H1 (cell line): ENCODE data around the gene SYCE3. TPM values are rescaled to one million over a fixed set of nuclear protein-coding genes. Genes with fewer than 3 reads are reported as not detected.

ENCODE experiments used
- CTCF ChIA-PET: fragments of 300-600 bp; sonication (Branson Sonifier 250); formaldehyde crosslinking; loops from one replicate; lab custom pipeline; 2021; ENCODE audit not compliant: partially characterized antibody; lab: Charles Lee
- POLR2A ChIA-PET: fragments of 300-600 bp; sonication (Branson Sonifier 250); formaldehyde crosslinking; loops from one replicate; lab custom pipeline; 2021; ENCODE audit warnings: inconsistent platforms; ENCODE audit not compliant: partially characterized antibody; lab: Charles Lee
- DNase-seq, 2 experiments: peaks; one replicate each; pipeline versions ENCODE4 v3.0.0 to v3.0.0-alpha.2; 2010 to 2022; ENCODE audit warnings: low spot score in 2 of 2, low read depth in 1 of 2, mixed read lengths in 1 of 2
- FAIRE-seq: peaks from 2 replicates; lab custom pipeline; 2011; peaks lifted over from hg19 to GRCh38; lab: Jason Lieb, UNC
- H2AFZ ChIP-seq: 2 replicates; pipeline ENCODE4 v1.8.1; 2012; ENCODE audit warnings: low read length, inconsistent platforms
- H2AK5ac ChIP-seq: 2 replicates; pipeline ENCODE4 v1.6.1; 2013; ENCODE audit warnings: low read depth, low read length
- H2BK120ac ChIP-seq: replicated peaks from 2 replicates; pipeline ENCODE3; 2013; ENCODE audit warnings: low read depth, low read length, inconsistent platforms
- H2BK12ac ChIP-seq: 2 replicates; pipeline ENCODE4 v1.6.1; 2013; ENCODE audit warnings: low read depth, low read length
- H2BK15ac ChIP-seq: 2 replicates; pipeline ENCODE4 v1.6.1; 2013; ENCODE audit warnings: low read length
- H2BK20ac ChIP-seq: 2 replicates; pipeline ENCODE4 v1.6.1; 2013; ENCODE audit warnings: low read length
- H2BK5ac ChIP-seq: 2 replicates; pipeline ENCODE4 v1.6.1; 2013; ENCODE audit warnings: low read depth, low read length
- H3K14ac ChIP-seq: 2 replicates; pipeline ENCODE4 v1.6.1; 2013; ENCODE audit warnings: inconsistent platforms; ENCODE audit not compliant: insufficient read length
- H3K18ac ChIP-seq: 2 replicates; pipeline ENCODE4 v1.6.1; 2013; ENCODE audit warnings: low read length; ENCODE audit errors: extremely low read depth
- H3K23ac ChIP-seq: 2 replicates; pipeline ENCODE4 v1.6.1; 2013; ENCODE audit warnings: inconsistent platforms; ENCODE audit not compliant: insufficient read length
- H3K23me2 ChIP-seq: 2 replicates; pipeline ENCODE4 v1.6.1; 2013; ENCODE audit warnings: low read depth, low read length
- H3K27ac ChIP-seq: 2 replicates; pipeline ENCODE4 v1.6.1; 2011; ENCODE audit warnings: low read depth, low read length, inconsistent platforms
- H3K27me3 ChIP-seq, 4 experiments: replicated peaks in 1 of 4; 1 replicate in 1 of 4; 2 replicates in 3 of 4; pipeline versions ENCODE4 v1.6.1 to v1.8.1; 2011 to 2013; ENCODE audit warnings: low read length in 3 of 4, mild to moderate bottlenecking in 3 of 4, inconsistent platforms in 2 of 4, mixed read lengths in 2 of 4, moderate library complexity in 1 of 4; ENCODE audit not compliant: control insufficient read depth in 3 of 4, insufficient read depth in 3 of 4; ENCODE audit errors: extremely low read depth in 1 of 4
- H3K36me3 ChIP-seq, 4 experiments: 2 replicates each; pipeline versions ENCODE4 v1.6.1 to v1.8.1; 2011 to 2013; ENCODE audit warnings: mild to moderate bottlenecking in 4 of 4, low read length in 3 of 4, moderate library complexity in 2 of 4, control low read depth in 1 of 4, inconsistent platforms in 1 of 4; ENCODE audit not compliant: insufficient read depth in 4 of 4, control insufficient read depth in 2 of 4
- H3K4ac ChIP-seq: replicated peaks from 2 replicates; pipeline ENCODE3; 2013; ENCODE audit warnings: low read length, low read depth, mixed read lengths, inconsistent platforms; ENCODE audit not compliant: insufficient read length
- H3K4me1 ChIP-seq, 4 experiments: replicated peaks in 1 of 4; 1 replicate in 1 of 4; 2 replicates in 3 of 4; pipeline versions ENCODE4 v1.6.1 to v1.8.1; 2011 to 2013; ENCODE audit warnings: low read length in 3 of 4, inconsistent platforms in 2 of 4, mixed read lengths in 1 of 4; ENCODE audit not compliant: insufficient read depth in 4 of 4, control insufficient read depth in 3 of 4
- H3K4me2 ChIP-seq, 2 experiments: 2 replicates each; pipeline versions ENCODE4 v1.6.1 to v1.8.1; 2011 to 2013; ENCODE audit warnings: low read depth in 2 of 2, low read length in 2 of 2, control low read depth in 1 of 2, inconsistent platforms in 1 of 2, mild to moderate bottlenecking in 1 of 2; ENCODE audit not compliant: insufficient read depth in 1 of 2
- H3K4me3 ChIP-seq, 4 experiments: fragments of 200-600, 300-600 bp in 1 of 4; sonication (generic), shearing (Covaris generic), sonication (Bioruptor Twin) in 1 of 4; 2 replicates each; pipeline versions ENCODE4 v1.5.1 to v1.8.1; 2011 to 2016; ENCODE audit warnings: low read length in 4 of 4, low read depth in 3 of 4, control low read depth in 2 of 4, inconsistent platforms in 2 of 4, mild to moderate bottlenecking in 2 of 4, mixed read lengths in 1 of 4, moderate library complexity in 1 of 4; ENCODE audit not compliant: insufficient read depth in 2 of 4; ENCODE audit errors: extremely low read depth in 1 of 4
- H3K56ac ChIP-seq: replicated peaks from 2 replicates; pipeline ENCODE3; 2013; ENCODE audit warnings: low read depth, mild to moderate bottlenecking, mixed read lengths, low read length, inconsistent platforms; ENCODE audit not compliant: insufficient read length
- H3K79me1 ChIP-seq: 2 replicates; pipeline ENCODE4 v1.6.1; 2013; ENCODE audit warnings: low read depth, low read length, control low read depth
- H3K79me2 ChIP-seq, 2 experiments: 2 replicates each; pipeline versions ENCODE4 v1.6.1 to v1.8.1; 2012 to 2013; ENCODE audit warnings: low read length in 2 of 2, mild to moderate bottlenecking in 2 of 2, inconsistent platforms in 1 of 2; ENCODE audit not compliant: insufficient read depth in 2 of 2, control insufficient read depth in 1 of 2
- H3K9ac ChIP-seq, 4 experiments: replicated peaks in 1 of 4; 1 replicate in 1 of 4; 2 replicates in 3 of 4; pipeline versions ENCODE4 v1.6.1 to v1.8.1; 2011 to 2013; ENCODE audit warnings: low read depth in 3 of 4, low read length in 3 of 4, control low read depth in 2 of 4, mild to moderate bottlenecking in 2 of 4, moderate library complexity in 2 of 4, inconsistent platforms in 1 of 4; ENCODE audit errors: extremely low read depth in 1 of 4
- H3K9me3 ChIP-seq, 2 experiments: 2 replicates each; pipeline versions ENCODE4 v1.6.1 to v1.8.1; 2012 to 2013; ENCODE audit warnings: mild to moderate bottlenecking in 2 of 2, moderate library complexity in 2 of 2, control low read depth in 1 of 2, inconsistent platforms in 1 of 2, low read depth in 1 of 2, low read length in 1 of 2, mixed read lengths in 1 of 2; ENCODE audit not compliant: insufficient read depth in 2 of 2
- H4K20me1 ChIP-seq, 2 experiments: replicated peaks in 1 of 2; 2 replicates each; pipeline versions ENCODE3 to v1.8.1; 2011 to 2013; ENCODE audit warnings: inconsistent platforms in 2 of 2, low read length in 2 of 2, mild to moderate bottlenecking in 1 of 2; ENCODE audit not compliant: insufficient read depth in 2 of 2, control insufficient read depth in 1 of 2
- H4K5ac ChIP-seq: 2 replicates; pipeline ENCODE4 v1.6.1; 2013; ENCODE audit warnings: low read length, low read depth, mixed read lengths, inconsistent platforms; ENCODE audit not compliant: insufficient read length
- H4K8ac ChIP-seq: 2 replicates; pipeline ENCODE4 v1.8.0; 2013; ENCODE audit warnings: mild to moderate bottlenecking, moderate library complexity, low read length, inconsistent platforms; ENCODE audit not compliant: insufficient read depth; ENCODE audit errors: extremely low read depth
- H4K91ac ChIP-seq: replicated peaks from 2 replicates; pipeline ENCODE3; 2013; ENCODE audit warnings: low read length, mixed read lengths, inconsistent platforms; ENCODE audit not compliant: insufficient read length
- ATF2 ChIP-seq: IDR thresholded peaks from 2 replicates; pipeline ENCODE4 v1.6.1; 2012; ENCODE audit warnings: low read length, inconsistent platforms
- BCL11A ChIP-seq, 2 experiments: IDR thresholded peaks; one replicate each; pipeline ENCODE4 v1.6.1; 2011; ENCODE audit warnings: low read depth in 2 of 2, low read length in 2 of 2, mild to moderate bottlenecking in 2 of 2
- BRCA1 ChIP-seq: IDR thresholded peaks from 2 replicates; pipeline ENCODE4 v1.6.1; 2012; ENCODE audit warnings: low read depth, low read length, improper control_type of control experiment
- CEBPB ChIP-seq: IDR thresholded peaks from 2 replicates; pipeline ENCODE4 v1.6.1; 2012; ENCODE audit warnings: low read depth, low read length
- CREB1 ChIP-seq: IDR thresholded peaks from 2 replicates; pipeline ENCODE4 v1.6.1; 2012; ENCODE audit warnings: inconsistent platforms
- EZH2 ChIP-seq: fragments of 200-600 bp; sonication (generic); IDR thresholded peaks from 2 replicates; pipeline ENCODE4 v1.7.1; 2012; ENCODE audit warnings: low read depth, mild to moderate bottlenecking, moderate library complexity, low read length, inconsistent platforms; ENCODE audit not compliant: severe bottlenecking
- GABPA ChIP-seq: IDR thresholded peaks from 2 replicates; pipeline ENCODE4 v1.6.1; 2011; ENCODE audit warnings: mild to moderate bottlenecking, low read length, moderate library complexity, borderline replicate concordance; ENCODE audit not compliant: insufficient read depth
- NANOG ChIP-seq: IDR thresholded peaks from 2 replicates; pipeline ENCODE4 v1.6.1; 2011; ENCODE audit warnings: low read length, low read depth, mild to moderate bottlenecking, inconsistent platforms; ENCODE audit not compliant: insufficient read depth, poor library complexity, severe bottlenecking
- POLR2A ChIP-seq, 2 experiments: IDR thresholded peaks; 1 replicate in 1 of 2; 2 replicates in 1 of 2; pipeline ENCODE4 v1.6.1; 2011; ENCODE audit warnings: low read depth in 2 of 2, low read length in 2 of 2, mild to moderate bottlenecking in 2 of 2; ENCODE audit errors: control extremely low read depth in 1 of 2
- POLR2AphosphoS5 ChIP-seq: IDR thresholded peaks from 2 replicates; pipeline ENCODE4 v1.6.1; 2011; ENCODE audit warnings: low read depth, low read length
- SP4 ChIP-seq: IDR thresholded peaks from 2 replicates; pipeline ENCODE4 v1.6.1; 2012; ENCODE audit warnings: low read length, inconsistent platforms
- TEAD4 ChIP-seq: IDR thresholded peaks from 2 replicates; pipeline ENCODE4 v1.6.1; 2012; ENCODE audit warnings: low read depth, low read length, inconsistent platforms, mixed read lengths
- WGBS, 2 experiments: shearing (Covaris generic) in 1 of 2; methylation state at CpG; one replicate each; pipeline versions ENCODE4 v1.1.6 to v1.1.7; 2013 to 2015; ENCODE audit warnings: low lambda C conversion rate in 2 of 2, mixed read lengths in 2 of 2, inconsistent platforms in 1 of 2, low coverage in 1 of 2, missing lambda C conversion rate in 1 of 2; ENCODE audit not compliant: insufficient replicate concordance in 2 of 2, insufficient coverage in 1 of 2, insufficient read length in 1 of 2; ENCODE audit errors: extremely low coverage in 1 of 2, missing lambda C conversion rate in 1 of 2; 5-methylcytosine and 5-hydroxymethylcytosine counted together
- polyA plus RNA-seq, 7 experiments: library from polyadenylated mRNA; depleted of rRNA in 3 of 7; stranded (reverse) in 5 of 7; unstranded in 2 of 7; fragments of >200 nt in 5 of 7; fragments of 200-250 nt in 2 of 7; gene quantifications; 1 replicate in 5 of 7; 2 replicates in 1 of 7; 4 replicates in 1 of 7; pipeline versions ENCODE4 v1.2.1 to v1.2.3, GENCODE V29; 2011 to 2013; ENCODE audit warnings: missing spikeins in 2 of 7, mixed read lengths in 2 of 7
- total RNA-seq: library from RNA; stranded (reverse); fragmentation: NEBNext Ultra II Directional; extraction: Animal tissue kit (Norgen Biotek cat#: 25700); gene quantifications from 2 replicates; pipeline ENCODE4 v1.2.1, GENCODE V29; 2021

Gene SYCE3
- total and polyA plus RNA-seq, 2 of the 8 experiments (the other 6 are each of a cell fraction or from before 2014, with no cell fraction given) = 1.9 TPM; not detected in 1

DNA sequence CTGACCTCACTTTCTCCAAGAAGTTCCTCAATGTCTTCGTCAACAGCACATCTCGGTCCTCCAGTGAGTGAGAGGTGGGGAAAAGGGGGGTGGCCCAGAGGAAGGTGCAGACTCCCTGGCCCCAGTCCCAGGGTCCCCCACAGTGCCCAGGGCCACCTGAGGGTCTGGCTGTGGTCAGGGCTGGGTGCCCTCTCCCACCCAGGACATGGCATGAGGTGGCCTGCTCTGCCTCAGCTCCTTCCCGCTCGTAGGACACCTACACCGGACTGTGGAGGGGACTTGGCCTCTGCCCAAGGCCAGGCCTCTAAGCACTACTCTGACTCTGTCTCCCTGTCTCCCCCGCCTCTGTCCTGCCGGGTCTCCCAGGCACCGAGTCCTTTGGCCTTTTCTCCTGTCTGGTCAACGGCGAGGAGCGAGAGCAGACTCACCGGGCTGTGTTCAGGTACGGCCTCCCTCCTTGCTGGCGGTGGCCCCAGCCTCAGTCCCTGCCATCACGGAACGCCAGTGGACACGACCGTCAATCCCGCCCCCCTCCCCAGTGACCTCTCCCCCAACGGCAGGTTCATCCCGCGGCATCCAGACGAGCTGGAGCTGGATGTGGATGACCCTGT is 42.4 kb upstream of the SYCE3 start:
- no peak overlapping the region for H2BK120ac ChIP-seq
- FAIRE-seq = no peak
- POLR2A ChIA-PET = no interaction called here
- no peak for TF ChIP-seq BCL11A (IDR thresholded peaks at IDR 0.05; ENCODE audit: low read depth in 2 of 2, low read length in 2 of 2)
- TF ChIP-seq GABPA = no peak
- no peak for TF ChIP-seq POLR2A (IDR thresholded peaks at IDR 0.05; ENCODE audit: control extremely low read depth in 1 of 2, low read depth in 2 of 2, low read length in 2 of 2)
- TF ChIP-seq EZH2 = no peak
- TF ChIP-seq SP4 = no peak
- no peak for TF ChIP-seq ATF2
- TF ChIP-seq CEBPB = no peak
- no peak for TF ChIP-seq POLR2AphosphoS5
- no peak for TF ChIP-seq CREB1
- TF ChIP-seq NANOG = no peak
- no peak for TF ChIP-seq TEAD4
- TF ChIP-seq BRCA1 = no peak

More for the DNA sequence above, 42.4 kb upstream of the SYCE3 start:
- H3K14ac ChIP-seq = no peak overlapping the region
- CTCF ChIA-PET = interaction anchor here (0.8 to 2.8 kb wide), 8 partner anchors 16 to 133 kb away, joined by 3 to 16 read pairs (median 4); no protein-coding TSS in a partner anchor
- peaks cover 2% of the 10 kb centered on the region; the same call in 1 of the 2 replicates for H3K23me2 ChIP-seq
- no peak overlapping the region for H3K18ac ChIP-seq
- H3K23ac ChIP-seq = no peak overlapping the region
- no peak overlapping the region for H2BK15ac ChIP-seq
- no peak overlapping the region for H2BK12ac ChIP-seq
- H2BK20ac ChIP-seq = no peak overlapping the region
- no peak overlapping the region for H3K4me3 ChIP-seq
- H3K56ac ChIP-seq = no peak overlapping the region
- peaks cover 49 to 64% (median 56%) of the 10 kb centered on the region in 4 experiments; a peak in 6 of 7 replicates for H3K27me3 ChIP-seq
- H4K5ac ChIP-seq = no peak overlapping the region
- no peak overlapping the region for H2AFZ ChIP-seq
- no peak overlapping the region for H3K4ac ChIP-seq
- peaks cover 0 to 16% (median 2%) of the 10 kb centered on the region in 4 experiments; a peak in 4 of 7 replicates for H3K4me1 ChIP-seq
- H2AK5ac ChIP-seq = no peak overlapping the region
- H4K20me1 ChIP-seq = peaks cover 8 to 12% of the 10 kb centered on the region in 2 experiments
- H2BK5ac ChIP-seq = no peak overlapping the region
- H3K36me3 ChIP-seq = peaks cover 0 to 3% (median 0%) of the 10 kb centered on the region in 4 experiments; a peak in 1 of 8 replicates
- no peaks in the 10 kb centered on the region for H3K9me3 ChIP-seq
- no peak overlapping the region for H3K27ac ChIP-seq
- H3K79me1 ChIP-seq = no peaks in the 10 kb centered on the region
- no peaks in the 10 kb centered on the region for H3K79me2 ChIP-seq
- no peak overlapping the region for H3K9ac ChIP-seq
- H4K8ac ChIP-seq = no peak overlapping the region
- H3K4me2 ChIP-seq = no peak overlapping the region
- DNase-seq = no peak
- H4K91ac ChIP-seq = no peak overlapping the region
- 85% methylated on average over 18 of the region's 23 CpGs; no CpG with 5 or more reads in 1 of the 2 experiments for WGBS, 2 experiments
